Measurements from ENCODE around the gene CIAO1.
"Not testable (repeated sequence)": the region's sequence is repeated elsewhere in the genome, so short reads cannot be mapped to it uniquely, and the experiment has no call there.

Gene CIAO1

GRCh38 chr2:96276787-96277499 is 10.9 kb downstream of the CIAO1 start:
- DNase-seq (ENCODE audit: low read depth) = no peak

- no peak for DNase-seq (ENCODE audit: low read depth)
Measured at GRCh38 chr2:96287273-96287856, 21.3 kb downstream of the CIAO1 start.

GRCh38 chr2:96291751-96292150 is 25.7 kb downstream of the CIAO1 start:
- no peak for DNase-seq (ENCODE audit: low read depth)

- DNase-seq (ENCODE audit: low read depth) = not testable (repeated sequence)
Measured at GRCh38 chr2:96294271-96294670, 28.2 kb downstream of the CIAO1 start.

GRCh38 chr2:96296925-96297324 is 30.9 kb downstream of the CIAO1 start:
- DNase-seq (ENCODE audit: low read depth) = no peak

- DNase-seq (ENCODE audit: low read depth) = no peak
Measured at GRCh38 chr2:96301865-96302264, 35.8 kb downstream of the CIAO1 start.

GRCh38 chr2:96304606-96305005 is 38.6 kb downstream of the CIAO1 start:
- DNase-seq (ENCODE audit: low read depth) = no peak

- DNase-seq (ENCODE audit: low read depth) = peak; percentile 87
Measured at GRCh38 chr2:96305091-96305978, 39.3 kb downstream of the CIAO1 start, which contains the start of gene SNRNP200. Gene SNRNP200 (minus strand): TSS chr2:96305546. CDS start chr2:96305437, 109 bp downstream.

GRCh38 chr2:96305979-96306308 is 39.9 kb downstream of the CIAO1 start:
- no peak for DNase-seq (ENCODE audit: low read depth)

- DNase-seq (ENCODE audit: low read depth) = no peak
Measured at GRCh38 chr2:96306370-96306769, 40.3 kb downstream of the CIAO1 start.

- DNase-seq (ENCODE audit: low read depth) = no peak
Measured at GRCh38 chr2:96308248-96308647, 42.2 kb downstream of the CIAO1 start.

GRCh38 chr2:96315005-96315399 is 49.0 kb downstream of the CIAO1 start:
- DNase-seq (ENCODE audit: low read depth) = no peak

GRCh38 chr2:96315400-96316071 is 49.5 kb downstream of the CIAO1 start:
- DNase-seq (ENCODE audit: low read depth) = peak; percentile 94

- DNase-seq (ENCODE audit: low read depth) = no peak
Measured at GRCh38 chr2:96316999-96317398, 51.0 kb downstream of the CIAO1 start.

- DNase-seq (ENCODE audit: low read depth) = no peak
Measured at GRCh38 chr2:96317584-96317997, 51.6 kb downstream of the CIAO1 start.

GRCh38 chr2:96318723-96319122 is 52.7 kb downstream of the CIAO1 start:
- DNase-seq (ENCODE audit: low read depth) = no peak

- no peak for DNase-seq (ENCODE audit: low read depth)
Measured at GRCh38 chr2:96319396-96319795, 53.4 kb downstream of the CIAO1 start.

- DNase-seq (ENCODE audit: low read depth) = no peak
Measured at GRCh38 chr2:96320326-96320725, 54.3 kb downstream of the CIAO1 start.

GRCh38 chr2:96320728-96321622 is 55.0 kb downstream of the CIAO1 start:
- peak; percentile 54 for DNase-seq (ENCODE audit: low read depth)

Data from EH (cell line).